ELR (cell line): ENCODE measurements around the gene OGFRL1.

Experiments
- DNase-seq: peaks from one replicate; pipeline ENCODE4 v3.0.0-alpha.2; 2015; ENCODE audit warnings: low read depth

Gene OGFRL1

DNA sequence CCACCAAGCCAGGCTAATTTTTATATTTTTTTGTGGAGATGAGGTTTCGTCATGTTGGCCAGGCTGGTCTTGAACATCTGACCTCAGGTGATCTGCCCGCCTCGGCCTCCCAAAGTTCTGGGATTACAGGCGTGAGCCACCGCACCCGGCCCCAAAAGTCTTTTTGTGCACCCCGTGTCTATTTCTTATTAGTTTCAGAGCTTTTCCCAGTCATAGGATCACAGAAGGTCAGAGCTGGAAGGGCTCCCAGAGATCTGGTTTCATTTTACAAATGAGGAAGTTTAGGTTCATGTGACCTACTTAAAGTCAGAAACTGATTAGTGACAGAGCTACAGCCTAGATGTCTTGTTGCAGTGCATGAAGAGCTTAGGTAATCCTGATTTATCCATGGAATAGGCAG, 1.6 kb upstream of the OGFRL1 start:
- no peak for DNase-seq

GRCh38 chr6:71287926-71288227, 734 bp upstream of the OGFRL1 start:
- DNase-seq = no peak

DNA sequence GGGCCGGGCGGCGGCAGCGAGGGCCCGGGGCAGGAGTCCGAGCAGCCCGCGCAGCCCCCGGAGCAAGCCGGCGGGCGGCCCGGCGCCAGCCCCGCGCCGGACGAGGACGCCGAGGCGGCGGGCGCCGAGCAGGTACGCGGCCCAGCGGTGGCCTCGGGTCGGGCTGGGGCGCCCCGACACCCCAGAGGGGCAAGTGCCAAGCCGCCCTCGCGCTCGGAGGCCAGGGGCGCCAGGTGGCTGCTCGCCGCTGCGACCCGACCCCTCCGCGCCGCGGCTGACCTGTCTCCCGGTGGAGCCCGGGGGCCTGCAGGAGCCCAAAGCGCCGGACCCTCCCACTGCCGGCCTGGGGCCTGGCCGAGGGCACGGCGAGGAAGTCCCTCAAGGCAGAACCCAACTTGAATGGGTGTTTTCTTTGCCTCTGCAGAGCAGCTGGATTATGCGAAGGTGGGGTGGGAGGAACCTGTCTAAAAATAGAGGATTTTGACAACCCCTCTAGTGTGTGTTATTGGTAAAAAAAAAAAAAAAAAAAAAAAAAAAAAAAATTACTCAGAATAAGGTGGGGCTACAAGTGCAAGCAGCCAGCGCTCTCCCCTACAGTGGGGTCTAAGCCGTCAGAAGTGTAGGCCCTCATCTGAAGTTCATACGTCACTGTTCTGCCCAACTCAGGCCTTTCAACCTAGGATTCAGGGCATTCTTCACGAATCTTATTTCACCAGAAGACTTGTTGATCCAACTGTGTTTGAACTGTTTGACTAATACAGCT, 609 bp downstream of the OGFRL1 start:
- DNase-seq = peak; percentile 51

- DNase-seq = peak; percentile 16
These were observed 1.2 kb downstream of the OGFRL1 start for GRCh38 chr6:71289802-71290175.

DNA sequence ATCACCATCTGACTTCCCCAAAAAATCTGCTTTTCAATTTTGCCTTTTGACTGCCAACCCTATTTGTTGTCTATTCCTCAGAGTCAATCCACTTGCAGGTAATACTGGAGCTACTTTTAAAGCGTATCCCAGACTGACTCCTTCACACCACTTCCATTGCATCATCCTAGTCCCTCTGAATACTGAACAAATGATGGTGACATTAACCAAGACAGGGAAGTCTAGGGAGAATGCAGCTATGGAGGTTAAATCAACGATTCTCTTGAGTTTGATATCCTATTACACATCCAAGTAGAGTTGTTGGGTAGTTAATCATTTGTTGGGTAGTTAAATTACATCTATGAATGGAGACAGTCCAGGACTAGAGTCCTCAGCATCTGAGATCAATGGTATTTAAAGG, 2.0 kb downstream of the OGFRL1 start:
- no peak for DNase-seq

DNA sequence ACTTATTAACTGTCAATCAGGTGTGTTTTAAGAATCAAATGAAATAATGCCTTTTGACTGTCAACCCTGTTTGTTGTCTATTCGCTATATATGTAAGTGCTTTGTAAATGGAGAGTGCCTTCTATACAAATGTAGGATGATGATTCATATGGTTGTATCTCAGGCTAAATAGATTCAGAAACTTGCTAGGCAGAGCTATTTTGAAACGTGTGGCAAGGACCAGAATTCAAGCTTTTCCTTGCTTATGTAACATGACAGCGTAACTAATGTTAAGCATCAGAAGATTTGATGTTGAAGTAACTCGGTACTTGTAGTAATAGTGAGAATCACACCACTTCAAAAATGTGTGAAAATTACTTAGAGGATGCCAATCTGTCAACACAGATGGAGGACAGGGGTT, 3.4 kb downstream of the OGFRL1 start:
- DNase-seq = peak; percentile 50

- DNase-seq = peak; percentile 87
These were observed 5.5 kb downstream of the OGFRL1 start for GRCh38 chr6:71294121-71294523.

DNA sequence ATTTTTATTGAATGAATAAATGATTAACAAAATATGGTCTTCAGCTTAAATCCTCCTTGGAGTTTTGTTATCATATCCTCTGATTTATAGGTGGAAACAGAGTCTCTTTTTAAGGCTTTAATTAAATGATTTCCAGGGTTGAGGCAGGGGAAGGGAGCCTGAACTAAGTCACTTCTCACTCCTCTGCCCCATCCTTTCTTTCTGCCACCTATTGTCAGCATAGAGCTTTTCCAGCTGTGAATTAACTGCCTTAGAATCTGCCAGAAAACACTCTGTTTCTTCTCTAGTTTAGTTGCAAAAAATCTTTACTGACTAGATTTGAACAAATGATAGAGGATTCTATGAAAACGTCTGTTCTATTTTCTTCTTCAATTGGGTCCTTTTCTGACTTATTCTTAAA, 9.8 kb downstream of the OGFRL1 start:
- DNase-seq = no peak

GRCh38 chr6:71299541-71300470, 11.2 kb downstream of the OGFRL1 start:
- peak; percentile 39 for DNase-seq

DNA sequence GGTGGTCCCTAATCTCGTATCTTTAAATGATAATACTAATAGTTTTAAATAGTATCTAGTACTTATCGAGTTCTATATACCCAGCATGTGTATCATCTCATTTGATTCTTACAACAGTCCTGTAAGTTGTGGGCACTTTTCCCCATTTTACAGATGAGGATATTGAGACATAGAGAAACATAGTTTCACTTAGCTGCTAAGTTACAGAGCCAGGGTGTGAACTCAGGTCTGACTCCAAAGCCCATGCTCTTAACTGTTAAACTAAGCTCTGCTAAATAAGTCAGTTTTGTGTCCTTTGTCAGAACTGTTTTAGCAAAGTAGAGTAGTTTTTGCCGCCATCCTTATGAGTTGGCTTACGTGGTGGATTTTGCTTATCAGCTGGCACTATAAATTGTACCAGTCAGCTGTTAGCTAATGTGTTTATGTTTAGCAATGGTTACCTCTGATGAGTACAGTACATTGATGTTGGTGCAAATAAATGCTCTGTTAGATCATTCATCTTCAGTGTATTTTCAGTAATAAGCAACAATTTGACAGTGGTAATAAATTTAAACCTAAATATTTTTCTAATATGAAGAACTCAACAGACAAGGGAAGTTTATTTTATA, 12.1 kb downstream of the OGFRL1 start:
- DNase-seq = no peak

DNA sequence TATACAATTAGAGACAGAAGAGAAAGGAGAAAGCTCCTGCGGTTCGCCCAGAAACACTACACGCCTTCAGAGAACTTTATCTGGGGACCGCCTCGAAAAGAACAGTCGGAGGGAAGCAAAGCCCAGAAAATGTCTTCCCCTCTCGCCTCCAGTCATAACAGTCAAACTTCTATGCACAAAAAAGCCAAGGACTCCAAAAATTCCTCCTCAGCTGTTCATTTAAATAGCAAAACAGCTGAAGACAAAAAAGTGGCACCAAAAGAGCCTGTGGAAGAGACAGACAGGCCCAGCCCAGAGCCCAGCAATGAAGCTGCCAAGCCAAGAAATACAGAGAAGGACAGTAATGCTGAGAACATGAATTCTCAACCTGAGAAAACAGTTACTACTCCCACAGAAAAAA, 12.9 kb downstream of the OGFRL1 start:
- DNase-seq = no peak

GRCh38 chr6:71309656-71310055, 21.0 kb downstream of the OGFRL1 start:
- no peak for DNase-seq

DNA sequence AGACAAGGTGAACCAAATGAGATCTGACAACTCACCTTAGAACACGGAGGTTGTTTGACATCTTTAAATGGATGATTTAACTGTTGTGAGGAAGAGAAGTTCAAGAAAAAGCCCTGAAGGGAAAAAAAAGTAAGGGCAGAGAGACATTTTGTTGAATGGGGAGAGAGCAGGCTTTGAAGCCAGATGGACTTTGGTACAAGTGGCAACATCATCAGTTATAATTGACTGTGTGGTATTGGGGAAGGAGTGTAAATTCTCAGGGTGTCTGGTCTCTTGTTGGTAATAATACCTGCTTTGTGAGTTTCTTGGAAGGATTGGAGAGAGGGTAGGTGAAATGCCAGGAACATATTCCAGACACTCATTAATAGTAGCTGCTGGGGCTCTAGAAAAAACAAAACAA, 21.6 kb downstream of the OGFRL1 start:
- no peak for DNase-seq

GRCh38 chr6:71312089-71312488, 23.5 kb downstream of the OGFRL1 start:
- no peak for DNase-seq

DNA sequence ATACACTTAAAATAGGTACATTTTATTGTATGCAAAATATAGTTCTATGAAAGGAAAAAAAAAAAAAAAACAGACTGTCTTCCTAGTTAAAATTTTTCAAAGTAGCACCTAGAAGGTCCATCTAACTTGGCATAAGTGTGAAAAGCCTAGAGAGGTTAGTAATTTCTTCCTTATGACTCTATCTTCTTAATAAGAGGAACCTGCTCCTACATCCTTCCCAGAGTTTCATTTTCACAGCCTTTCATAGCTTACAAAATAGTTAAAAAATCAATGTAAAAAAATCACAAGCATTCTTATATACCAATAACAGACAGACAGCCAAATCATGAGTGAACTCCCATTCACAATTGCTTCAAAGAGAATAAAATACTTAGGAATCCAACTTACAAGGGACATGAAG, 28.8 kb downstream of the OGFRL1 start:
- no peak for DNase-seq

GRCh38 chr6:71320041-71320440, 31.4 kb downstream of the OGFRL1 start:
- DNase-seq = no peak

GRCh38 chr6:71321314-71321713, 32.7 kb downstream of the OGFRL1 start:
- no peak for DNase-seq

DNA sequence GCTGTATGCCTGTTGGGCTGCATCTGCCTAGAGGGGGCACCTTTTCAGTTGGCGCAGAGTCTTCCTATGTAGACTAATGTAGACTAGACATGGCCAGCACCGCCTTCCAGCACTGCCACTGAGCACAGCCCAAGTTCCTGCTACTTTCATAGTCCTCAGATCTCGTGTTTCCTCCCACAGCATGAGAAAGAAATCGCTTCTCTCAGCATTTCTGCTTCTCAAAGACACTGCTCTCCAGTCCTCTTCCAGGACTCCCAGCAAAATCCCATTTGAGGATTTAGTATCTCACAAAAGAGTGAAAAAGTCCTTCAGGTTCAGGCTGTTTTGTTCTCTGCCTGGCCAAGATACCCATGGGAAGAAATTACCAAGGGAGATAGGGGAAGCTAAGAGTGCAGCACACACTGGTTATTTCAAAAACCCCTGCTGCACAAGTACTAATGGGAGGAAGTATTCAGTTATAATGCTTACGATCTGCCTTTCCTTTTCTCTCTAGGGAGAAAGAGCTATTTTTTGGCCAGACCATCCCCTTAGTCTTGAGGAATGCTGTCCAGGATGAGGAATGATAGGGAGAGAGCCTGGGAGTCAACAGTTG, 35.7 kb downstream of the OGFRL1 start:
- DNase-seq = no peak

DNA sequence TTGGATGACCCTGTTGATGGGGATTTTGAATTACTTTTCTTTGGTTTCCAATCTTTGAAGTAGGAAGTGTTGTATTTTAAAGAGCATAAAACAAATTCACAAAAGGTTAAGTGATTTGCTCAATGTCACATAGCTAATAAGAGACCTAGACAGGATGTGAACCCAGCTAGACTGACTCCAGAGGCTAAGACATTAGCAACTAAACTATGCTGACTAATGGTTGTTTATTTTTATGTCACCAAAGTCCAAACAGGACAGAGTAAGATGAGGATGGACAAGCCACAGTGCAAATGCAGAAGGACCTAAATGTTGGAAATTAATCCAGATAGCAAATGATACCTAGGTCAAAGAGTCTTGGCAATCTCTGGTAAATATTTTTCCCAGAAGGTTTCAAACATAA, 38.0 kb downstream of the OGFRL1 start:
- peak; percentile 35 for DNase-seq

DNA sequence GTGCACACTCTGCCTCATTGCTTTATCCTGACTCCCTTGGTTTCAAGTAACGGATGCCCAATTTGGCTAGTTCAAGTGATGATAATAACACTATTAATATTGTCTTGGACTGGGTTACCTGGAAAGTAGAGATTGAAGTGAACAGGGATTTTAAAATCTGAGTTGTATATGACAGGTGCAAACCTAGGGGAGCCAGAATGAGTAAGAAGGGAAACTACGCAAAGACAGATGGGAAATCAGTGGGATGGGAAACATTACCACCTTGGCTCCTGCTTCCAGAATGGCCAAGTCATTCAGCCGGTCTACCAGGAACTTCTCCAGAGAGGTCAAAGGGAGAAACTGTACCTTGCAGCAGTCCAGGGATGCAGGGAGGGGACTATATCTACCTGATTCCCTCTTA, 41.9 kb downstream of the OGFRL1 start:
- DNase-seq = no peak

DNA sequence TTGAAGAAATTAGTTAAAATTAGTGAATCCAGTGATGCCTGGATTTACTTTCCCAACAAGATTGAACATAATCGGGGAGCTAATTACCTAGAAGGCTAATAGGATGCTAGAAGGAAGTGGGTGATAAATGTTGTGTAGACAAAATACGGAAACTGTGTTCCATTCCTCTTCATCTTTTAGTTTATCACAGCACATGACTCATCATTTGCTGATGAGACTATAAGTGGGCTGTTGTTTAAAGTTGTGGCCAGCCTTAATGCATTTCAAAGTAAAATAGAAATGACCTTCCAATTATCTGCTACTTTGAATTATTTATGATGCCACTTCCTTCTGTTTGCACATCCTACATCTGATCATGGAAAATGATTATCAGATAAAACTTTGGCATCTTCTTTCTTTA, 43.4 kb downstream of the OGFRL1 start:
- DNase-seq = peak; percentile 50

- DNase-seq = no peak
These were observed 44.4 kb downstream of the OGFRL1 start for GRCh38 chr6:71333050-71333449.

DNA sequence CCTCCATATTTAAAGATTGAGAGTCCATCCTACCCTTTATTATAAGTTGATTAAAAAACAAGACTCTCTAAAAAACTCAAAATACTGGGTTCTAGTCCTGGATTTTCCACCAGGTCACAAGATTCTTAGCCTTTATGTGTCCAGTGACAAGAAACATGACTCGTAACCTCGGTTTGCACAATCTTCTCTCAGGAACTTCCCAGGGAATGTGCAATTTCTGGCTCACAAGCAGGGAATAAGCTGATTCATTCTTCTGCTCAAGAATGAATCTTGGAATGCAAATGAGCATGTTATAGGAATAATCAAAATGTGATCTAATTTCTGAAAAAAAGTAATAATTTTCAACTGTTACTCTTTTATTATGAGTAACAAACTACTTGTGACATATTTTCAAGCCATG, 45.1 kb downstream of the OGFRL1 start:
- DNase-seq = peak; percentile 87
